T-helper 1 cell treated with Interleukin-12 subunit alpha and Interleukin-12 subunit beta and Interleukin-4 antibody, amounts not matched to agents 30 ng/mL and 1 ng/mL, for 36 hours (primary cell): ENCODE data around the gene PTTG1IP2. TPM values are rescaled to one million over a fixed set of nuclear protein-coding genes. Genes with fewer than 3 reads are reported as not detected.

Source experiments
- intact Hi-C: fragments of 100-400 bp; cut with micrococcal nuclease; formaldehyde crosslinking; loops from one replicate; pipeline ENCODE4 v1.15.1; 2024
- total RNA-seq: library from RNA; stranded (reverse); gene quantifications from 2 replicates; pipeline ENCODE4 v1.2.3, GENCODE V29; 2022

Gene PTTG1IP2
- total RNA-seq, 1 donor from 2014 or later: not detected

DNA sequence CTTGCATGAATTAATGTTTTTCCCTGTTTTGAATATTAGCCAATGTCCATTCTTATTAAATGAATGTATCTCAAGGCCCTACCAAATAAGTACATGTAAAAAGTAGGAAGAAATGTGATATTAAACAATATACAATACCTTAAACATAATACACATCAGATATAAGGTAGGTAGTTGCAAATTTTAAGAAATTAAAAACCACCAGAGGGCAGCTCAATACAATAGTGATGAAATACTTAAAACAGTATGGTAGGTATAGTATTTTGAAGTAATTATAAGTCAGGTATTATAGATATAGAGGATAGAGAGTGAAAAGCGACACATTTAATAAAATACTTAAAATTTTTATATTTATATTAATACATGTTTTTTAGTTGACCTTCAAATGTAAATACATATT lies 83.1 kb downstream of the PTTG1IP2 start:
- intact Hi-C loops: no loop called here

GRCh38 chr7:90560730-90561129 lies 91.3 kb downstream of the PTTG1IP2 start:
- intact Hi-C loops: no loop called here

Other genes starting within 250 kb of the PTTG1IP2 start
- gene CFAP69, start 224.5 kb upstream of the PTTG1IP2 start, total RNA-seq: not detected in 2 replicates
- gene FAM237B, start 148.3 kb upstream of the PTTG1IP2 start, total RNA-seq: not detected in 2 replicates
- 23.2 and 27.4 TPM in 2 replicates for gene GTPBP10, start 122.9 kb upstream of the PTTG1IP2 start, total RNA-seq
- gene CLDN12, start 66.2 kb upstream of the PTTG1IP2 start, total RNA-seq: 3.8 and 4.1 TPM in 2 replicates
- 0.34 and 0.39 TPM in 2 replicates for gene CDK14, start 126.7 kb downstream of the PTTG1IP2 start, total RNA-seq